Endometrial microvascular endothelial cells (primary cell): ENCODE data around the gene SAMHD1. TPM values are rescaled to one million over a fixed set of nuclear protein-coding genes. Genes with fewer than 3 reads are reported as not detected.
"Not testable (repeated sequence)": the region's sequence is repeated elsewhere in the genome, so short reads cannot be mapped to it uniquely, and the experiment has no call there.

Experiments
- in situ Hi-C: cut with HindIII; loops from 2 replicates; pipeline ENCODE4 v1.10.0; 2017; ENCODE audit warnings: low sequenced_read_pairs, low pct_unique_long_range_greater_than_20kb; ENCODE audit errors: inconsistent ontology term
- total RNA-seq: library from RNA; depleted of rRNA; stranded (reverse); fragments of >200 nt; gene quantifications from one replicate; pipeline ENCODE4 v1.2.3, GENCODE V29; 2015; ENCODE audit errors: inconsistent ontology term

Gene SAMHD1
- total RNA-seq, 1 donor from 2014 or later = 101 TPM

- in situ Hi-C loops = no loop called here
These were observed 103.8 kb downstream of the SAMHD1 start for GRCh38 chr20:36847710-36848040.

- in situ Hi-C loops = no loop called here
These were observed 104.3 kb downstream of the SAMHD1 start for GRCh38 chr20:36847009-36847709.

- in situ Hi-C loops = no loop called here
These were observed 106.1 kb downstream of the SAMHD1 start for GRCh38 chr20:36845288-36845971.

- in situ Hi-C loops = not testable (repeated sequence)
These were observed 110.5 kb downstream of the SAMHD1 start for GRCh38 chr20:36841030-36841429.

Other genes starting within 250 kb of the SAMHD1 start
- gene NDRG3, start 205.6 kb downstream of the SAMHD1 start, total RNA-seq = 31.8 TPM
- gene DSN1, start 177.9 kb downstream of the SAMHD1 start, total RNA-seq = 38.2 TPM
- not detected for gene TLDC2, start 75.6 kb downstream of the SAMHD1 start, total RNA-seq
- gene RBL1, start 144.3 kb upstream of the SAMHD1 start, total RNA-seq = 21.9 TPM
- gene RPN2, start 227.6 kb upstream of the SAMHD1 start, total RNA-seq = 384 TPM
- 0.37 TPM for gene MROH8, start 227.8 kb upstream of the SAMHD1 start, total RNA-seq